Measurements from ENCODE around the gene CUX1.

CUX1 gene

DNA sequence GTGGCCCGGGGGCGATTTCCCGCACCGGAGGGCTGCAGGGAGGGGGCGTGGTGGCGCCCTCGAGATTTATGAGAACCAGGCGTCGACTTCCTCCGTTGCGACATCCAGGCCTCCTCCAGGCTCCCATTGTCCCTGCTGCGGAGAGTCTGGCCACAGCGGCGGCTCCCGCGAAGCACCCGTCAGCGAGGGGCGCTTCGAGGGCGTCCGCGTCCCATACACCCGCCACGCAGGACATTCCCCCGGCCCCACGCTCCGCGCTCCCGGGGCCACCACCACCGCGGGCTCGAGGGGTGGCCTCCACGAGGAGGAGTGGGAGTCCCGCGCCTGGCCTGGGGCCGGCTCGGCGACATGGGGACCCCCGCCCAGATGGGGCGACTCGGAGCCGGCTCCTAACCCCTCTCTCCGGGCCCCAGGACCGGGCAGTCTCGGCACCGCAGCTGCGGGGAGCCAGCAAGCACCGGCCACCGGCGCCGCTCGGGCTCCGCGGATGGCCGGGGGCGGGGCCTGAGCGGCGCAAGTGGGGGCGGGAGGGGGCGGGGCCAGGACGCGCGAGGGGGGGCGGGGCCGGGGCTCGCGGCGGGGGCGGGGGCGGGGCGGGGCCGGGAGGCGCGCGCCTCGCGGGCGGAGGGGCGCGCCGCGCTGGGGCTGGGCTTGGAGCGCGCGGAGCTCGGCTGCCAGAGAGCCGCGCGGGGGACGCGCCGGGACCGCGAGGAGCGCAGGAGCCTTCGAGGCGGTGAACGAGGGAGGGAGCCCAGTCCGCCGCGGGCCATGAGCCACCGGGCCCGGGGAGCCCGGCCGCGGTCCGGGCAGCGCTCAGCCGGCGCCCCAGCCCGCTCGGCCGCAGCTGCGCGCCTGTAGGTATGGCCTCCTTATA, 469.0 kb downstream of the CUX1 start, which contains the start of gene SH2B2 (continued):
- TF ChIP-seq, protein P1, sequence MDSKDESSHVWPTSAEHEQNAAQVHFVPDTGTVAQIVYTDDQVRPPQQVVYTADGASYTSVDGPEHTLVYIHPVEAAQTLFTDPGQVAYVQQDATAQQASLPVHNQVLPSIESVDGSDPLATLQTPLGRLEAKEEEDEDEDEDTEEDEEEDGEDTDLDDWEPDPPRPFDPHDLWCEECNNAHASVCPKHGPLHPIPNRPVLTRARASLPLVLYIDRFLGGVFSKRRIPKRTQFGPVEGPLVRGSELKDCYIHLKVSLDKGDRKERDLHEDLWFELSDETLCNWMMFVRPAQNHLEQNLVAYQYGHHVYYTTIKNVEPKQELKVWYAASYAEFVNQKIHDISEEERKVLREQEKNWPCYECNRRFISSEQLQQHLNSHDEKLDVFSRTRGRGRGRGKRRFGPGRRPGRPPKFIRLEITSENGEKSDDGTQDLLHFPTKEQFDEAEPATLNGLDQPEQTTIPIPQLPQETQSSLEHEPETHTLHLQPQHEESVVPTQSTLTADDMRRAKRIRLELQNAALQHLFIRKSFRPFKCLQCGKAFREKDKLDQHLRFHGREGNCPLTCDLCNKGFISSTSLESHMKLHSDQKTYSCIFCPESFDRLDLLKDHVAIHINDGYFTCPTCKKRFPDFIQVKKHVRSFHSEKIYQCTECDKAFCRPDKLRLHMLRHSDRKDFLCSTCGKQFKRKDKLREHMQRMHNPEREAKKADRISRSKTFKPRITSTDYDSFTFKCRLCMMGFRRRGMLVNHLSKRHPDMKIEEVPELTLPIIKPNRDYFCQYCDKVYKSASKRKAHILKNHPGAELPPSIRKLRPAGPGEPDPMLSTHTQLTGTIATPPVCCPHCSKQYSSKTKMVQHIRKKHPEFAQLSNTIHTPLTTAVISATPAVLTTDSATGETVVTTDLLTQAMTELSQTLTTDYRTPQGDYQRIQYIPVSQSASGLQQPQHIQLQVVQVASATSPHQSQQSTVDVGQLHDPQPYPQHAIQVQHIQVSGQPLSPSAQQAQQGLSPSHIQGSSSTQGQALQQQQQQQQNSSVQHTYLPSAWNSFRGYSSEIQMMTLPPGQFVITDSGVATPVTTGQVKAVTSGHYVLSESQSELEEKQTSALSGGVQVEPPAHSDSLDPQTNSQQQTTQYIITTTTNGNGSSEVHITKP (tag by site-specific recombination; IDR thresholded peaks at IDR 0.05): peak; percentile 66
- TF ChIP-seq ZNF169 (tag by site-specific recombination; IDR thresholded peaks at IDR 0.05) (no peak), ZNF112 (tag by site-specific recombination; IDR thresholded peaks at IDR 0.05) (no peak), ZNF654 (tag by site-specific recombination; IDR thresholded peaks at IDR 0.05; ENCODE audit: low read depth) (no peak), ZNF132 (tag by site-specific recombination; IDR thresholded peaks at IDR 0.05; ENCODE audit: borderline replicate concordance) (no peak), ZBTB17 (tag by site-specific recombination; IDR thresholded peaks at IDR 0.05) (peak; percentile 64), ZEB2 (tag by site-specific recombination; IDR thresholded peaks at IDR 0.05) (peak; percentile 74), ZNF843 (tag by site-specific recombination; IDR thresholded peaks at IDR 0.05) (0 out of 2 replicates have a peak, but pooled peaks have one; percentile 42), SETDB1 (IDR thresholded peaks at IDR 0.05; ENCODE audit: insufficient read length, low read length) (no peak), ZNF324 (tag by site-specific recombination; IDR thresholded peaks at IDR 0.05) (peak; percentile 38; the same call in 1 of the 2 replicates), HOXD13 (CRISPR knock-in tag; IDR thresholded peaks at IDR 0.05; ENCODE audit: borderline replicate concordance) (no peak), ZNF155 (tag by site-specific recombination; IDR thresholded peaks at IDR 0.05) (no peak), ZNF423 (tag by site-specific recombination; IDR thresholded peaks at IDR 0.05) (peak; percentile 90; the same call in 1 of the 2 replicates), ZBTB20 (tag by site-specific recombination; IDR thresholded peaks at IDR 0.05) (peak; percentile 67), ZNF785 (tag by site-specific recombination; IDR thresholded peaks at IDR 0.05) (peak; percentile 64; the same call in 1 of the 2 replicates), ZNF138 (tag by site-specific recombination; IDR thresholded peaks at IDR 0.05; ENCODE audit: borderline replicate concordance) (no peak), ZNF626 (tag by site-specific recombination; IDR thresholded peaks at IDR 0.05) (no peak), ZFHX2 (tag by site-specific recombination; conservative IDR thresholded peaks at IDR 0.05) (peak; percentile 79), SP2 (tag by site-specific recombination; IDR thresholded peaks at IDR 0.05) (peak; percentile 56), ZNF292 (tag by site-specific recombination; IDR thresholded peaks at IDR 0.05; ENCODE audit: borderline replicate concordance, low read depth) (no peak), OSR2 (tag by site-specific recombination; IDR thresholded peaks at IDR 0.05) (no peak), ZNF510 (tag by site-specific recombination; IDR thresholded peaks at IDR 0.05; ENCODE audit: insufficient replicate concordance) (no peak), ZNF391 (tag by site-specific recombination; IDR thresholded peaks at IDR 0.05; ENCODE audit: borderline replicate concordance, low read depth) (no peak), ZNF792 (tag by site-specific recombination; IDR thresholded peaks at IDR 0.05) (no peak), ZSCAN23 (tag by site-specific recombination; IDR thresholded peaks at IDR 0.05) (no peak), ZNF549 (tag by site-specific recombination; IDR thresholded peaks at IDR 0.05) (no peak)
- TF ChIP-seq, protein P2, sequence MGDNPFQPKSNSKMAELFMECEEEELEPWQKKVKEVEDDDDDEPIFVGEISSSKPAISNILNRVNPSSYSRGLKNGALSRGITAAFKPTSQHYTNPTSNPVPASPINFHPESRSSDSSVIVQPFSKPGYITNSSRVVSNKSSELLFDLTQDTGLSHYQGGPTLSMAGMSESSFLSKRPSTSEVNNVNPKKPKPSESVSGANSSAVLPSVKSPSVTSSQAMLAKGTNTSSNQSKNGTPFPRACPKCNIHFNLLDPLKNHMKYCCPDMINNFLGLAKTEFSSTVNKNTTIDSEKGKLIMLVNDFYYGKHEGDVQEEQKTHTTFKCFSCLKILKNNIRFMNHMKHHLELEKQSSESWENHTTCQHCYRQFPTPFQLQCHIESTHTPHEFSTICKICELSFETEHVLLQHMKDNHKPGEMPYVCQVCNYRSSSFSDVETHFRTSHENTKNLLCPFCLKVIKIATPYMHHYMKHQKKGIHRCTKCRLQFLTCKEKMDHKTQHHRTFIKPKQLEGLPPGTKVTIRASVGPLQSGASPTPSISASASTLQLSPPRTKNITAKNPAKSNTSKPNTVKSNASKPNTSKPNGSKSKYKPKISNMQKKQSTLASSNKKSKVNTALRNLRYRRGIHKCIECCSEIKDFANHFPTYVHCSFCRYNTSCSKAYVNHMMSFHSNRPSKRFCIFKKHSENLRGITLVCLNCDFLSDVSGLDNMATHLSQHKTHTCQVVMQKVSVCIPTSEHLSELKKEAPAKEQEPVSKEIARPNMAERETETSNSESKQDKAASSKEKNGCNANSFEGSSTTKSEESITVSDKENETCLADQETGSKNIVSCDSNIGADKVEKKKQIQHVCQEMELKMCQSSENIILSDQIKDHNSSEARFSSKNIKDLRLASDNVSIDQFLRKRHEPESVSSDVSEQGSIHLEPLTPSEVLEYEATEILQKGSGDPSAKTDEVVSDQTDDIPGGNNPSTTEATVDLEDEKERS (tag by site-specific recombination; IDR thresholded peaks at IDR 0.05): no peak
- TF ChIP-seq, protein P3, sequence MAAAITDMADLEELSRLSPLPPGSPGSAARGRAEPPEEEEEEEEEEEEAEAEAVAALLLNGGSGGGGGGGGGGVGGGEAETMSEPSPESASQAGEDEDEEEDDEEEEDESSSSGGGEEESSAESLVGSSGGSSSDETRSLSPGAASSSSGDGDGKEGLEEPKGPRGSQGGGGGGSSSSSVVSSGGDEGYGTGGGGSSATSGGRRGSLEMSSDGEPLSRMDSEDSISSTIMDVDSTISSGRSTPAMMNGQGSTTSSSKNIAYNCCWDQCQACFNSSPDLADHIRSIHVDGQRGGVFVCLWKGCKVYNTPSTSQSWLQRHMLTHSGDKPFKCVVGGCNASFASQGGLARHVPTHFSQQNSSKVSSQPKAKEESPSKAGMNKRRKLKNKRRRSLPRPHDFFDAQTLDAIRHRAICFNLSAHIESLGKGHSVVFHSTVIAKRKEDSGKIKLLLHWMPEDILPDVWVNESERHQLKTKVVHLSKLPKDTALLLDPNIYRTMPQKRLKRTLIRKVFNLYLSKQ (tag by site-specific recombination; IDR thresholded peaks at IDR 0.05; ENCODE audit: borderline replicate concordance): no peak
